Panc1 (cell line): ENCODE results near the gene DNAJC27. TPM values are rescaled to one million over a fixed set of nuclear protein-coding genes. Genes with fewer than 3 reads are reported as not detected.

Experiments
- ATAC-seq: fragments of 200-7000 bp; cut with Tn5 transposase; 2 replicates; pipeline ENCODE4 v1.9.1; 2020; ENCODE audit warnings: mild to moderate bottlenecking, moderate library complexity
- BruUV-seq: library from RNA; stranded (reverse); fragments of 400-500 nt; replicated peaks from 2 replicates; lab custom pipeline; 2021; lab: Mats Ljungman, UMichigan
- CTCF ChIA-PET: fragments of 300-600 bp; sonication (Branson Sonifier 250); formaldehyde crosslinking; loops from one replicate; lab custom pipeline; 2022; ENCODE audit warnings: antibody characterized with exemption; lab: Charles Lee
- POLR2A ChIA-PET: fragments of 300-600 bp; sonication (Branson Sonifier 250); formaldehyde crosslinking; loops from one replicate; lab custom pipeline; 2022; ENCODE audit warnings: antibody characterized with exemption; lab: Charles Lee
- DNase-seq: peaks from one replicate; pipeline ENCODE4 v3.0.0-alpha.2; 2010; ENCODE audit warnings: low read depth, low spot score
- H3K27ac ChIP-seq: 2 replicates; pipeline ENCODE4 v1.5.1; 2011; ENCODE audit warnings: mild to moderate bottlenecking, low read length, inconsistent platforms
- H3K27me3 ChIP-seq: fragments of 200-500 bp; sonication (Bioruptor generic); 2 replicates; pipeline ENCODE4 v1.6.0; 2014; ENCODE audit warnings: low read length, inconsistent platforms; ENCODE audit not compliant: control insufficient read depth, insufficient read depth
- H3K36me3 ChIP-seq: fragments of 200-500 bp; sonication (Bioruptor generic); 2 replicates; pipeline ENCODE4 v1.5.1; 2014; ENCODE audit warnings: inconsistent platforms, mild to moderate bottlenecking, low read length, moderate library complexity; ENCODE audit not compliant: control insufficient read depth, insufficient read depth
- H3K4me1 ChIP-seq: 2 replicates; pipeline ENCODE4 v1.5.1; 2011; ENCODE audit warnings: inconsistent platforms, mild to moderate bottlenecking, low read length, moderate library complexity; ENCODE audit not compliant: control insufficient read depth, insufficient read depth
- H3K4me3 ChIP-seq, 2 experiments: 2 replicates each; pipeline ENCODE4 v1.5.1; 2011 to 2012; ENCODE audit warnings: low read depth in 2 of 2, low read length in 2 of 2, mild to moderate bottlenecking in 2 of 2, inconsistent platforms in 1 of 2, moderate library complexity in 1 of 2
- H3K9me3 ChIP-seq: fragments of 200-500 bp; sonication (Bioruptor generic); 2 replicates; pipeline ENCODE4 v1.5.1; 2014; ENCODE audit warnings: low read depth, mild to moderate bottlenecking, inconsistent platforms, low read length, moderate library complexity; ENCODE audit not compliant: control insufficient read depth, insufficient read depth
- CTCF ChIP-seq: fragments of 450-650 bp; IDR thresholded peaks from 2 replicates; pipeline ENCODE4 v1.5.1; 2017; ENCODE audit warnings: mild to moderate bottlenecking
- POLR2AphosphoS5 ChIP-seq: IDR thresholded peaks from 2 replicates; pipeline ENCODE4 v1.6.1; 2012; ENCODE audit warnings: mild to moderate bottlenecking, low read depth, low read length, moderate library complexity
- REST ChIP-seq, 2 experiments: IDR thresholded peaks; 2 replicates each; pipeline ENCODE4 v1.6.1; 2011 to 2012; ENCODE audit warnings: low read depth in 2 of 2, control low read depth in 1 of 2, low read length in 1 of 2, mild to moderate bottlenecking in 1 of 2, moderate library complexity in 1 of 2; ENCODE audit not compliant: insufficient read depth in 1 of 2
- SIN3A ChIP-seq: IDR thresholded peaks from 2 replicates; pipeline ENCODE4 v1.6.1; 2012; ENCODE audit warnings: low read depth, mild to moderate bottlenecking, low read length, moderate library complexity, borderline replicate concordance; ENCODE audit not compliant: insufficient read depth
- TCF7L2 ChIP-seq: IDR thresholded peaks from 2 replicates; pipeline ENCODE4 v1.6.1; 2011; ENCODE audit warnings: mild to moderate bottlenecking, low read depth, low read length, inconsistent platforms
- in situ Hi-C: cut with HindIII; loops from 2 replicates; pipeline ENCODE4 v1.10.0; 2016; ENCODE audit warnings: low sequenced_read_pairs, low pct_unique_long_range_greater_than_20kb
- intact Hi-C: fragments of 100-400 bp; cut with micrococcal nuclease; formaldehyde crosslinking; loops from one replicate; pipeline ENCODE4 v1.10.0; 2022; ENCODE audit not compliant: unreplicated experiment
- total RNA-seq: library from RNA; stranded (reverse); gene quantifications from one replicate; pipeline ENCODE4 v1.2.1, GENCODE V29; 2021; ENCODE audit not compliant: unreplicated experiment

The DNAJC27 gene
- total RNA-seq, 1 experiment from 2014 or later, result 4.9 TPM

GRCh38 chr2:24955232-24955631 lies 16.5 kb downstream of the DNAJC27 start:
- Histone ChIP-seq H3K4me1 (no peaks in the 10 kb centered on the region), H3K27me3 (no peaks in the 10 kb centered on the region), H3K36me3 (peaks cover 17% of the 10 kb centered on the region), H3K9me3 (peaks cover 15% of the 10 kb centered on the region; the same call in 1 of the 2 replicates), H3K4me3 (no peak overlapping the region), H3K27ac (no peak overlapping the region)
- intact Hi-C loops (no loop called here), in situ Hi-C loops (no loop called here)
- CTCF ChIA-PET, result no interaction called here
- DNase-seq (no peak), ATAC-seq (no peak)
- BruUV-seq, result no TSS peak
- TF ChIP-seq TCF7L2 (no peak), SIN3A (no peak), REST (IDR thresholded peaks at IDR 0.05; ENCODE audit: insufficient read depth in 1 of 2, low read depth in 2 of 2, low read length in 1 of 2) (no peak), POLR2AphosphoS5 (no peak), CTCF (no peak)
- POLR2A ChIA-PET, result no interaction called here

GRCh38 chr2:24950102-24950501 lies 21.7 kb downstream of the DNAJC27 start:
- in situ Hi-C loops, result no loop called here
- no peak for ATAC-seq

More at GRCh38 chr2:24950102-24950501, 21.7 kb downstream of the DNAJC27 start:
- no peak for DNase-seq
- Histone ChIP-seq H3K9me3 (peaks cover 3% of the 10 kb centered on the region; the same call in 1 of the 2 replicates), H3K27ac (no peak overlapping the region), H3K4me3 (no peak overlapping the region), H3K27me3 (no peaks in the 10 kb centered on the region), H3K4me1 (no peaks in the 10 kb centered on the region), H3K36me3 (0 out of 2 replicates have a peak, but pooled peaks cover 2% of the 10 kb centered on the region)
- TF ChIP-seq SIN3A (no peak), CTCF (no peak), TCF7L2 (no peak), POLR2AphosphoS5 (no peak), REST (IDR thresholded peaks at IDR 0.05; ENCODE audit: insufficient read depth in 1 of 2, low read depth in 2 of 2, low read length in 1 of 2) (no peak)
- POLR2A ChIA-PET, result interaction anchor here (0.6 kb wide), 1 partner anchor 13 kb away, joined by 5 read pairs; no protein-coding TSS in a partner anchor
- CTCF ChIA-PET, result no interaction called here
- no TSS peak for BruUV-seq
- intact Hi-C loops, result no loop called here
